ENCODE measurements around the gene CYP26B1. TPM values are rescaled to one million over a fixed set of nuclear protein-coding genes. Genes with fewer than 3 reads are reported as not detected.
A peak's percentile ranks its signal among the peaks of the same experiment; 100 is the strongest.

Gene CYP26B1
- polyA plus RNA-seq, 3 donors = not detected

DNA sequence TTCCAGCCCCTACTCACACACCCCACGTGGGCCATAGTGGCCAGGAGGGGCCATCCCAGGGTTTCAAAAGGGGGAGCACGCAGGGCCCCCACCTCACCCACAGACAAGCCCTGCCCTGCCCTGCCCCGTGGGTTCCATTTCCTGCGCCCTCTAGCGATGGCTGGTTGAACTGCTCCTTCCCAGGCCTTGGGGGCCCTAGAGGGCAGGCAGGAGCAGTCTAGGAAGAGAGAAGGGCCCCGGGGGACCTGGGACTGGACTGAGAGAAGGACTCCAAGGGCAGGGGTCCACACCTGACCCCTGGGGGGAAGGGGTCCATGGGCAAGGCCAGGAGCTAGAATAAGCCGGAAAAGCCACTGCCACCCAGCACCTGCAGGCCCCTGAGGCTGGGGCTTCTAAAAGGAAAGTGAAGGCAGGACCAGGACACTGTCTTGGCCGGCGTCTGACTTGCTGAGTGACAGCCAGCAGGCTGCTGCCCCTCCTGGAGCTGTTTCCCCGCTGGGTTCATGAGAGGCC, 10.1 kb downstream of the CYP26B1 start:
- Histone ChIP-seq H2AFZ (ENCODE audit: insufficient read depth, low read depth, low read length, poor library complexity, severe bottlenecking) (no peak overlapping the region), H3K9ac (ENCODE audit: insufficient read depth, low read length, poor library complexity, severe bottlenecking) (no peak overlapping the region), H3K27ac (ENCODE audit: low read depth in 1 of 2, low read length in 2 of 2) (no peak overlapping the region), H3K4me3 (replicated peaks in 1 of 3; ENCODE audit: low read depth in 2 of 3, low read length in 3 of 3) (no peak overlapping the region), H3K9me3 (replicated peaks in 1 of 2; ENCODE audit: control insufficient read depth in 1 of 2, insufficient read depth in 1 of 2, low read length in 2 of 2) (no peaks in the 10 kb centered on the region), H3K4me1 (ENCODE audit: control insufficient read depth in 1 of 2, insufficient read depth in 2 of 2, low read length in 2 of 2) (no peaks in the 10 kb centered on the region), H3K4me2 (replicated peaks; ENCODE audit: extremely low read depth, low read length, poor library complexity, severe bottlenecking) (no peak overlapping the region), H3K36me3 (replicated peaks in 1 of 2; ENCODE audit: control insufficient read depth in 1 of 2, insufficient read depth in 2 of 2, low read length in 2 of 2) (no peaks in the 10 kb centered on the region), H4K20me1 (ENCODE audit: insufficient read depth, low read length) (no peaks in the 10 kb centered on the region), H3K27me3 (ENCODE audit: control insufficient read depth in 2 of 2, insufficient read depth in 2 of 2, low read length in 2 of 2) (peaks cover 0 to 9% of the 10 kb centered on the region in 2 donors), H3K79me2 (ENCODE audit: insufficient read depth, low read length) (no peaks in the 10 kb centered on the region)
- Mint-ChIP-seq H3K4me1 (no peaks in the 10 kb centered on the region), H3K9me3 (peaks cover 0 to 2% (median 0%) of the 10 kb centered on the region in 7 donors), H3K4me3 (no peak overlapping the region), H3K36me3 (no peaks in the 10 kb centered on the region), H3K27ac (no peak overlapping the region), H3K27me3 (ENCODE audit: low read depth in 3 of 3) (peaks cover 15 to 16% (median 15%) of the 10 kb centered on the region in 3 donors)
- DNase-seq = peak; percentile 2 to 25 (median 12)
- WGBS (ENCODE audit: insufficient coverage) = 30% methylated on average over 8 of the region's 10 CpGs
- intact Hi-C loops (cut with micrococcal nuclease) = no loop called here
- peak; percentile 94 for TF ChIP-seq CTCF (IDR thresholded peaks at IDR 0.05)

GRCh38 chr2:72136933-72137497, 10.6 kb downstream of the CYP26B1 start:
- no peaks in the 10 kb centered on the region for H3K36me3 Mint-ChIP-seq
- H3K27me3 ChIP-seq (ENCODE audit: control insufficient read depth in 2 of 2, insufficient read depth in 2 of 2, low read length in 2 of 2) = peaks cover 0 to 4% of the 10 kb centered on the region in 2 donors
- WGBS (ENCODE audit: insufficient coverage) = 93% methylated on average over 4 of the region's 7 CpGs
- H3K27me3 Mint-ChIP-seq (ENCODE audit: low read depth in 3 of 3) = peaks cover 10 to 12% (median 11%) of the 10 kb centered on the region in 3 donors
- no peak for TF ChIP-seq CTCF (IDR thresholded peaks at IDR 0.05)
- peak overlapping the region in 1 of 7 donors; percentile 42 for H3K27ac Mint-ChIP-seq
- H3K4me3 Mint-ChIP-seq = no peak overlapping the region
- H3K27ac ChIP-seq (ENCODE audit: low read depth in 1 of 2, low read length in 2 of 2) = no peak overlapping the region
- no peaks in the 10 kb centered on the region for H4K20me1 ChIP-seq (ENCODE audit: insufficient read depth, low read length)
- H3K4me1 ChIP-seq (ENCODE audit: control insufficient read depth in 1 of 2, insufficient read depth in 2 of 2, low read length in 2 of 2) = no peaks in the 10 kb centered on the region
- no peak overlapping the region for H2AFZ ChIP-seq (ENCODE audit: insufficient read depth, low read depth, low read length, poor library complexity, severe bottlenecking)
- no peak overlapping the region for H3K9ac ChIP-seq (ENCODE audit: insufficient read depth, low read length, poor library complexity, severe bottlenecking)
- H3K4me3 ChIP-seq (replicated peaks in 1 of 3; ENCODE audit: low read depth in 2 of 3, low read length in 3 of 3) = no peak overlapping the region
- H3K4me2 ChIP-seq (replicated peaks; ENCODE audit: extremely low read depth, low read length, poor library complexity, severe bottlenecking) = no peak overlapping the region
- no peaks in the 10 kb centered on the region for H3K4me1 Mint-ChIP-seq
- H3K79me2 ChIP-seq (ENCODE audit: insufficient read depth, low read length) = no peaks in the 10 kb centered on the region
- DNase-seq = no peak
- intact Hi-C loops (cut with micrococcal nuclease) = no loop called here
- peaks cover 0 to 2% (median 0%) of the 10 kb centered on the region in 7 donors for H3K9me3 Mint-ChIP-seq
- H3K9me3 ChIP-seq (replicated peaks in 1 of 2; ENCODE audit: control insufficient read depth in 1 of 2, insufficient read depth in 1 of 2, low read length in 2 of 2) = no peaks in the 10 kb centered on the region
- H3K36me3 ChIP-seq (replicated peaks in 1 of 2; ENCODE audit: control insufficient read depth in 1 of 2, insufficient read depth in 2 of 2, low read length in 2 of 2) = no peaks in the 10 kb centered on the region
